GM12873 (cell line): ENCODE data around the gene DISC1.

Source experiments
- CTCF ChIP-seq: IDR thresholded peaks from 2 replicates; pipeline ENCODE4 v1.5.1; 2012; ENCODE audit warnings: low read depth, mild to moderate bottlenecking, moderate library complexity, low read length, control low read depth; ENCODE audit not compliant: insufficient read depth; ENCODE audit errors: missing control alignments

DISC1 gene

DNA sequence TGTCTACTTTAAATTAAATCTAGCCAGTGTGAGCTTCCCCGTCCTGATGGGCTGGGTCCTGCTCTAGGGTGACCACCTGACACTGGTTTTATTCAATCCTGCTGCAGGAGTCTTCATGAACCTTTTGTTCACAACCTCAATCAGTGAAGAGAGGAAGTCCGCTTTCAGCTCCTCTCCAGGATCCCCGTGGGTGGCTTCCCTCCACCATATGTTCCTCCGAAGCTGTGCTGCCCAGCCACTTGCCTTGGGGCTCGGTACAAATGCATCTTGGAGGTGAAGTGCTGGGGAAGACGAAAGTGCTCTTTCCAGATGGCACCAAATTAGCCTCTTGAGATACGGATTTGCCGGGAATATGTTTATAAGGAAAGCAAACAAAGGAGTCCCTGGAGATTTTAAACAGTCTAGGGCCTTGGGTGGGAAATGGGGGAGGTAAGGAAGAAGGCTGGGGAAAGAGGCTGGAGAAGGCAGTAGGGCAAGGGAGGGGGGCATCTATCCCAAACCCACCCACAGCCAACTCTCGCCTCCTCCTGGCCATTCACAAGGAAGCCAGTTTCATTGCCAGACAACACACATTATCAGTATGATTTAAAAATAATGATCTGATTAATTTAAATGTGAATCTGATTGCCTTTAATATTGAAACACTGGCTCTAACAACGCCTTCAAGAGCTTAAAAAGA lies 430.8 kb downstream of the DISC1 start:
- TF ChIP-seq CTCF = no peak

DNA sequence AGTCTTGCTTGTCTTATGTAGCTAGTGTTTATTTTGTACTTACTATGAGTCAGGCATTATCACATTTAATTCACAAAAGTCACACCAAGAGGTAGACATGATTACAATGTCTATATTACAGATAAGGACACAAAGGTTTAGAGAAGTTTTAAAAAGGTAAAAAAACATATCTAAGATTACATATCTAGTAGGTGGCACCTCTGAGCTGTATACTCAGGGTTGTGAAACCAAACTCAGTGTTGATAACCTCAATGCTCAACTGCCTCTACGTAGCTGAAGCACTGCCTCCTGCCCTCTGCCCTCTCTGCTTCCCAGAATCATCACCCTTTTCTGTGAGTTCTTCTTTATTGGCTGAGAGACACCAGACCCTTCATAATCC lies 431.3 kb downstream of the DISC1 start:
- TF ChIP-seq CTCF = no peak

DNA sequence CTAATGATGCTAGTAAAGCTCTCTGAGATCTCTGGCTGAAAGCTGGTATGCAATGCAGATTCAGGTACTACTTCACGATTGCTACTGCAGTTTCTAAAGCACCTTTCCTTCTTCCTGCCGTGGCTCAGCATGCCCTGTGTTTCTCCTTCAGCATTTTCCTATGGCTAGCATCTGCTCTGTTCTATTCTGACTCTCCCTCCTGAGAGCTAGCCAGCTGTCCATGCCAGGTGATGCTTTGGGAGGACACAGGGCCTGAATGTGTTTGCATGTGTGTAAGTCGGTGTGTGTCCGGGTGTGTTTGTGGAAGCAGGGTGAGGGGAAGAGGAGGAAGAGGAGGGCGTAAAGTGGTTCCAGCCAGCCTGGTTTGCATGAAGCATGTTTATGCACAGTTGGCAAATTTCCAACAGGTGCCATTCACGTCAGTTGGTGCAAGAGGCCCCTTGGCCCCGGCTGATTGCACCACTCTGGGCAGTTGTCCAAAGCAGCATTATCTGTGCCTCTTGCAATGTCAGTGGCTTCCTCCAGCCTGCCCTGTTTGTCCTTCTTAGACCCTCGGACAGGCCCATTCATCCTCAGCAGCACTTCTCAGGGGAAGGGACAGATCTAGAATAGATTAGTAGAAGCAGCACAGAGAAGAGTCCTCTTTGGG lies 433.3 kb downstream of the DISC1 start:
- TF ChIP-seq CTCF = no peak

DNA sequence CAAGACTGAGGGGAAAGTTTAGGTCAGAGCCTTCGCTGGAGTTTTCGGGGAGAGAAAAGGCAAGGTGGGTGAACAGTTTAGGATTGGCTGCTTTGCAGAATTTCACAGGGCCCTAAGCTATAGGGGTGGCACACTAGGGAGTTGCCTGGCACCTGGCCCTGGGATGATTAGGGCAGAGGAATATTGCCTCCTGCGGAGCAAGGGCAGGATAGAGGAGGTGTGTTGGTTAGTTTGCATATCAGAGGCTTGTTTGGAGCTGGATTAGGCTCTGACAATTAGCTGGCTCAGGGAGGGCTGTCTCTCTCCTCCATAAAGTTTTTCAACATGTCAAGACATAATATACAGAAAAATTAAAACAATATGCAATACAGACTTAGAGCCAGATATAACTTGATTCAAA lies 436.4 kb downstream of the DISC1 start:
- TF ChIP-seq CTCF = no peak

GRCh38 chr1:232066521-232066920 lies 439.9 kb downstream of the DISC1 start:
- no peak for TF ChIP-seq CTCF

DNA sequence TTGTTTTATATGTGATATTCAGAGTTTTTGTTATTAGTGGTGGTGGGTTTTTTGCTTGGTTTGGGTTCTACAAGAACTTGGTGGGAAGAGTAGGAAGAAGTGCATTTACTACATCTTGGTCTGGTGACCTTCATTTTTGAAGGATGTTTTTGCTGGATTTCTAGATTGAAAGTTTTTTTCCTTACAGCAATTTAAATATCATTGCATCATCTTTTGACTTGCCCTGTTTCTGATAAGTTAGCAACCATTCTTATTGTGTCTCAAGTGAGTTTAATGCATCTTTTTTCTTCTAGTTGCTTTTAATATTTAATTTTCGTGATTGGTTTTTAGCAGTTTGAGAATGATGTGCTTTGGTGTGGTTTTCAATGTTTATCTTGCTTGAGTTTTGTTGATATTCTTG lies 447.7 kb downstream of the DISC1 start:
- no peak for TF ChIP-seq CTCF

- TF ChIP-seq CTCF = no peak
These were observed 451.2 kb downstream of the DISC1 start for GRCh38 chr1:232077809-232078208.
